ENCODE data around the gene SLC27A5.
"Not testable (repeated sequence)": the region's sequence is repeated elsewhere in the genome, so short reads cannot be mapped to it uniquely, and the experiment has no call there.

SLC27A5 gene

DNA sequence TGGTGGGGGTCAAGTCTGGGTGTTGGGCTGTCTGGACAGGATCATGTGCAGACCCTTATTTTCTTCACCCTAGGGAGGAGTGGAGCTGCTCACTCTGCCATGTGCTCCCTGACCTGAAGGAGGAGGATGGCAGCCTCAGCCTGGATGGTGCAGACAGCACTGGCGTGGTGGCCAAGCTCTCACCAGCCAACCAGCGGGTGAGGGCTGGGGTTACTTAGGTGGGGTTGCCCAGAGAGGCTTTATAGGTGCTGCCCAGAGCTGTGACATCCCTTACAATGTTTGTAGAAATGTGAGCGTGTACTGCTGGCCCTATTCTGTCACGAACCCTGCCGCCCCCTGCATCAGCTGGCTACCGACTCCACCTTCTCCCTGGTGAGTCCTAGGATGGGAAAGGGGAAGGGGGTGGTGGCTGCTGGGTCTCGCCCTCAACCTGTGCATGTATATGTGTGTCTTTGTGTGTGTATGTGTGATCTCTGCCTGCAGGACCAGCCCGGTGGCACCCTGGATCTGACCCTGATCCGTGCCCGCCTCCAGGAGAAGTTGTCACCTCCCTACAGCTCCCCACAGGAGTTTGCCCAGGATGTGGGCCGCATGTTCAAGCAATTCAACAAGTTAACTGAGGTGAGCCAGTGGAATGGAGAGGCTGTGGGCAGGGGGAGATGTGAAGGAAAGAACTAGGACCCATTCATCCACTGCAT lies 38.0 kb upstream of the SLC27A5 start:
- no peak for FAIRE-seq

DNA sequence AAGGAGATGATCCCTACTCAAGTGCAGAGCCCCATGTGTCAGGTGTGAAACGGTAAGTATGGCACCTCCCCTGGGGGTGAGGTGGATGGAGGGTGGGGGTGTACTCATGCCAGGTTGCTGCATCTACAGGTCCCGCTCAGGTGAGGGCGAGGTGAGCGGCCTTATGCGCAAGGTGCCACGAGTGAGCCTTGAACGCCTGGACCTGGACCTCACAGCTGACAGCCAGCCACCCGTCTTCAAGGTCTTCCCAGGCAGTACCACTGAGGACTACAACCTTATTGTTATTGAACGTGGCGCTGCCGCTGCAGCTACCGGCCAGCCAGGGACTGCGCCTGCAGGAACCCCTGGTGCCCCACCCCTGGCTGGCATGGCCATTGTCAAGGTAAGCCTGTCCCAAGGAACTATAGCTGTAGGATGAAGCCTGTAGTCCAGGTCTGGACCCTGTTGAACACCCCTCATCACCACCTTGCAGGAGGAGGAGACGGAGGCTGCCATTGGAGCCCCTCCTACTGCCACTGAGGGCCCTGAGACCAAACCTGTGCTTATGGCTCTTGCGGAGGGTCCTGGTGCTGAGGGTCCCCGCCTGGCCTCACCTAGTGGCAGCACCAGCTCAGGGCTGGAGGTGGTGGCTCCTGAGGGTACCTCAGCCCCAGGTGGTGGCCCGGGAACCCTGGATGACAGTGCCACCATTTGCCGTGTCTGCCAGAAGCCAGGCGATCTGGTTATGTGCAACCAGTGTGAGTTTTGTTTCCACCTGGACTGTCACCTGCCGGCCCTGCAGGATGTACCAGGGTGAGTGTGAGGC lies 37.3 kb upstream of the SLC27A5 start:
- no peak for FAIRE-seq

- FAIRE-seq = no peak
Observed at GRCh38 chr19:58547323-58548312, 35.8 kb upstream of the SLC27A5 start.

- FAIRE-seq = no peak
Observed at GRCh38 chr19:58546019-58546530, 34.3 kb upstream of the SLC27A5 start.

- no peak for FAIRE-seq
Observed at GRCh38 chr19:58545286-58546018, 33.7 kb upstream of the SLC27A5 start.

GRCh38 chr19:58544591-58545285 lies 32.9 kb upstream of the SLC27A5 start:
- FAIRE-seq = no peak

DNA sequence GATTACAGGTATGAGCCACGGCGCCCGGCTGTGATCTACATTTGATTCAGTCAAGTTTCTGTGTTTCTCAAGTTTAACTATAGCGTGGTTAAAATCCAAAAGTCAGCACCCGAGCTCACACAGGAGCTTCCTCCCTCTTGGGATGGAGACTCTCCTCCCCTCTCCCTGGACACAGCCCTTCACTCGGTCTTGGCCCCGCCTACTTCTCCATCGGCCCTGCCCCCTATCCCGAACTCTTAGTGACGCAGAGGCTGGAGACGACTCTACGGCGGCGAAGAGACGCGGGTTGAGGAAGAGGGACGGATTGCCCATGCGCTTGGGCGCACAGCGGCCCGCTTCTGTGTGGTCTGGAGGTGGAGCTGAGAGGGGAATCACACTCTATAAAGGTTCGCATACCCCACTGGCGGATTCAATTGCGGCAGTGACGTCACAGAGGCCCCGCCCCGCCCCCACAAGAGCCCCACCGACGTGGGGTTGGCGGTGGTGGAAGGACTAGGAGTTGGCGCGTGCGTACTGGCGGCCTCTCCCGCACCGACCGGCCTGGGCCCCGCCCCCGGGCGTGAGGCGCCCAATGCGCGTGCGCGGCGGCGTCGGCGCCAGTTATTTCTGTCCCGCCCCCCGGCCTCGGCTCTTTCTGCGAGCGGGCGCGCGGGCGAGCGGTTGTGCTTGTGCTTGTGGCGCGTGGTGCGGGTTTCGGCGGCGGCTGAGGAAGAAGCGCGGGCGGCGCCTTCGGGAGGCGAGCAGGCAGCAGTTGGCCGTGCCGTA lies 32.2 kb upstream of the SLC27A5 start, which contains the start of gene TRIM28:
TSS of gene TRIM28 (plus strand) at position 239 of the 765 bp plus-strand sequence. CDS start 694 bp downstream, outside the sequence.
- no peak for FAIRE-seq

DNA sequence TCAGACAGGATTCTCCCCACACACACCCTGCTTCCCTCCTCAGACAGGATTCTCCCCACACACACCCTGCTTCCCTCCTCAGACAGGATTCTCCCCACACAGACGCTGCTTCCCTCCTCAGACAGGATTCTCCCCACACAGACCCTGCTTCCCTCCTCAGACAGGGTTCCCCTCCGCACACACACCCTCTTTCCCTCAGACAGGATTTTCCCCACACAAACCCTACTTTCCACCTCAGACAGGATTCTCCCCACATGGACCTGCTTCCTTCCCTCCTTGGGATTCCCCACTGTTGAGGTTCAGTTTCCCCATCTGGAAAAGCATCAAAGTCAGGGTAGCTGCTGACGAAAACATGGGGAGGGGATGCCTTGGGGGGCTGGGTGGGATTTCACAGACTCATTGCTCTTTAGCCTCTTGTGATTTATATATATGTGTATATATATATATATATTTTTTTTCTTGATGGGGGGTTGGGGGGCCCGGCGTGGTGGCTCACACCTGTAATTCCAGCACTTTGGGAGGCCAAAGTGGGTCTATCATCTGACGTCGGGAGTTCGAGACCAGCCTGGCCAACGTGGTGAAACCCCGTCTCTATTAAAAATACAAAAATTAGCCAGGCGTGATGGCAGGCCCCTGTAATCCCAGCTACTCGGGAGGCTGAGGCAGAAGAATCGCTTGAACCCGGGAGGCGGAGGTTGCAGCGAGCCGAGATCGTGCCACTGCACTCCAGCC lies 31.0 kb upstream of the SLC27A5 start:
- not testable (repeated sequence) for FAIRE-seq

DNA sequence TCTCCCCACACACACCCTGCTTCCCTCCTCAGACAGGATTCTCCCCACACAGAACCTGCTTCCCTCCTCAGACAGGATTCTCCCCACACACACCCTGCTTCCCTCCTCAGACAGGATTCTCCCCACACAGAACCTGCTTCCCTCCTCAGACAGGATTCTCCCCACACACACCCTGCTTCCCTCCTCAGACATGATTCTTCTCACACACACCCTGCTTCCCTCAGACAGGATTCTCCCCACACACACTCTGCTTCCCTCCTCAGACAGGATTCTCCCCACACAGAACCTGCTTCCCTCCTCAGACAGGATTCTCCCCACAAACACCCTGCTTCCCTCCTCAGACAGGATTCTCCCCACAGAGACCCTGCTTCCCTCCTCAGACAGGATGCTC lies 27.4 kb upstream of the SLC27A5 start:
- not testable (repeated sequence) for FAIRE-seq

- FAIRE-seq = no peak
Observed at GRCh38 chr19:58538257-58539168, 26.7 kb upstream of the SLC27A5 start.

DNA sequence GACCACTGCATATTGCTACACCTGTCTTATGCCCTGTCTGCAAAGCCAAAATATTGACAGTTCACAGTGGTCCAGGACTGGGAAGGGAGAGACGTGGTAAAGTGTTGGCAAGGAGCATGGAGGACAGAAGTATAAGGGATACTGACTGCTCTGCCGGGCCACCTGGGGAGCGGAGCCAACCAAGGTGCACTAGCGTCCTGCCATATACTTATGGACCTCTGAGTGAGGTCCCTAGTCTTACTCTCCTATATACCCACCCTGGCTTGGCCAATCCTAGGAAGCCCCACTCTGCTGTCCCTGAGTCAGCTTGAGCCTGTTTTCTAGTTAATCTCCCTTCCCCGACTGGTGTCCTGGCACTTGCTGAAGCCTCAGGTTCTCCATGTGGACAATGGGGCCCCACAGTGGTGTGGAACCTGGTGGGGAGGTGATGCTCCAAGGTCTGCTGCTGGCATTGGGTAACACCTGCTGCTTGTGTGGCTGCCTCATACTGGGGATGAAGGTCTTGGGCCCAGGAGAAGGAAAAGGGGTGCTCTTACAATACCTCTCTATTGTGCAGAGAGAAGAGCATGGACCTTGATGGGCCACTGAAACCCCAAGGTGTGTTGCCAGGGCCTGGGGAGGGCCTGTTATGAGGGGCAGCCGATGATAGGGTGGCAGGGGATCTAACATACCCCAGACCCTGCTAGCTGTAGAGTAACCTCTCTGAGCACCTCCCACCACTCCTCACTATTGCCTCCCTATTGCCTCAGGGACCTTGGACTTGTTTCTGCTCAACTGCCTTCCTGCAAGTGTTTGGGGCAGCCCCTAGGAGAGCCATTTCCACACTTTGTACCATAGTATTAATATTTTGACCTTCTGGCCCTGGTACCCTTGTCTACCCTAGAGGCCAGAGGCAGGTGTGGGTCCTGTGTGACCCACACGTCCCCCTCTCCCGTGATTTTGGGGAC lies 25.3 kb upstream of the SLC27A5 start:
- FAIRE-seq = no peak

DNA sequence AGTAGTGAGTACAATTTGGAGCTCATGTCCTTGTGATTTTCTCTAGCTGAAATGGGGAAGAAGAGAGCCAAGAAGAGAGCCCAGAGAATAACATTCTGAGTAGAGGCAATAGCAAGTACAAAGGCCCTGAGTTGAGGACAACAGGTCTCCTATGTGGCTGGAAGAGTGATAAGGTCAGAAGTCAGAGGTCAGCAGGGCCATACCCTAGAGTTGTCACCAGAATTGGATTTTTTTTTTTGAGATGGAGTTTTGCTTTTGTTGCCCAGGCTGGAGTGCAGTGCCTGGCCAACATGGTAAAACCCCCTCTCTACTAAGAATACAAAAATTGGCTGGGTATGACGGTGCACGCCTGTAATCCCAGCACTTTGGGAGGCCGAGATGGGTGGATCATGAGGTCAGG lies 24.1 kb upstream of the SLC27A5 start:
- no peak for FAIRE-seq

DNA sequence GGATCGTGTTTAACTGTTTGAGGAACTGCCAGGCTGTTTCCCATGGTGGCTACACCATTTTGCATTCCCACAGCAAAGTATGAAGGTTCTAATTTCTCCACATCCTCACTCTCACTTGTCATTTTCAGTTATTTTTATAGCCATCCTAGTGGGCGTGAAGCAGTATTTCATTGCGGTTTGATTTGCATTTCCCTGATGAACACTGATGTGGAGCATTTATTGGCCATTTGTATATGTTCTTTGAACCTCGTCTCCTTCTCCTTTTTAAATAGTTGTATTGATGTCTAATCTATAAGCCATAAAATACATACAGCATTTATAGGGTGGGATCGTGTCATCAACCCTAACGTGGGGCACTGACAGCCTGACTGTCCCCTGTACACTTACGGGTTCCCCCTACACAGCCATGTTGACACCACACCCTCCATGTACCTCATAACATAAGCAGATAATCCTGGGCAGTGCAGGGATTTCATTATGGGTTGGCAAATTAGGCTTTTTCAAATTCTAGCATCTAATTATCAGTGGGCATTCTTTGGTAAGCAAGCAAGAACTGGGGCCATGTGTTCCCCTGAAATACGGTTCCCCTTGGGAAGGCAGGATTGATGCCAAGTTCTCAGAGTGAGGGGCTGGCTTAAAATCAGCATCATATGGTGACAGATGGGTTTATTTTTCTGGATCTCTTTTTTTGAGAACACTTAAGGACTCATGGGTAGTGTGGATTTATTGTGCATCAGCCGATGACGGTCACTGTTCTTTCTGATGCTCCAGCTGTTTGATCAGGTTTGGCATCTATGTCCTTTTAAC lies 19.4 kb upstream of the SLC27A5 start:
- no peak for FAIRE-seq

DNA sequence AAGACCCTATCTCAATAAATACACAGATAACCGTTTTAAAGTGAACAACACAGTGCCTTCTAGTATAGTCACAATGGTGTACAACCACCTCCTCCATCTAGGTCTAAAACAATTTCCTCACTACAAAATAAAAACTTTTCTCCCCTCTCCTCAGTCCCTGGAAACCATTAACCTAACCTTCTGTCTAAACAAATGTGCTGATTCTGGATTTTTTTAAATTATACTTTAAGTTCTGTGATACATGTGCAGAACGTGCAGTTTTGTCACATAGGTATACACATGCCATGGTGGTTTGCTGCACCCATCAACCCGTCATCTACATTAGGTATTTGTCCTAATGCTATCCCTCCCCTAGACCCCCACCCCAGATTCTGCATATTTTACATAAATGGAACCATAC lies 17.6 kb upstream of the SLC27A5 start:
- FAIRE-seq = no peak

- FAIRE-seq = no peak
Observed at GRCh38 chr19:58522709-58523108, 10.9 kb upstream of the SLC27A5 start.

DNA sequence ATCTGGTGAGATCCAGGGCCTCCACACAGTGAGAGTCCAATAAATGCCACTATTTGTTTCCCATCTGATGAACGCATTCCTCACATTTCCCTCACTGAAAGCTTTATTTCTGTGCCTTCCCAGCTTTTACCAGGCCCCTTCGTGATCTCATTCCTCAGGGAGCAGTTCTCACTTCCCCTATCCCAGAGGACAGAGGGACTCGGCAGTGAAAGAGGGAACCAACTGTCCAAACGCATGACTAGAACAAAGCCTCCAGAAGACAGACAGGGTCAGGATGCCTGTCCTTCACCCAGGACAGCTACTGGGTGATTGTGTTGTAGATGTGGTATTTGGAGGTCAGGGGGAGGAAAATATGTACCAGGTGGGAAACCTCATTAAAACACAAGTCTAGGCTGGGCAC lies 9.9 kb upstream of the SLC27A5 start:
- no peak for FAIRE-seq

- no peak for FAIRE-seq
Observed at GRCh38 chr19:58520257-58520599, 8.4 kb upstream of the SLC27A5 start.
